HL-60 (cell line): ENCODE measurements around the gene RIGI.

Experiments used
- DNase-seq, 2 experiments: peaks; one replicate each; pipeline ENCODE4 v3.0.0-alpha.2; 2010 to 2020; ENCODE audit warnings: low read depth in 1 of 2, low spot score in 1 of 2
- H3K27ac ChIP-seq: fragments of 250-450 bp; sonication (Bioruptor Pico); replicated peaks from 2 replicates; pipeline ENCODE4 v1.5.1; 2020; ENCODE audit warnings: mild to moderate bottlenecking, moderate library complexity
- H3K27me3 ChIP-seq: fragments of 250-450 bp; sonication (Bioruptor Pico); 2 replicates; pipeline ENCODE4 v1.5.1; 2021; ENCODE audit warnings: mild to moderate bottlenecking, moderate library complexity; ENCODE audit not compliant: insufficient read depth, poor library complexity, severe bottlenecking
- H3K4me3 ChIP-seq: replicated peaks from 2 replicates; pipeline ENCODE4 v1.5.1; 2011; ENCODE audit warnings: mild to moderate bottlenecking, control low read depth, low read length; ENCODE audit not compliant: insufficient read depth
- GABPA ChIP-seq: IDR thresholded peaks from 2 replicates; pipeline ENCODE4 v1.6.1; 2012; ENCODE audit warnings: low read depth
- POLR2AphosphoS5 ChIP-seq: IDR thresholded peaks from 2 replicates; pipeline ENCODE4 v1.6.1; 2012; ENCODE audit warnings: low read depth
- SPI1 ChIP-seq: IDR thresholded peaks from 2 replicates; pipeline ENCODE4 v1.6.1; 2012; ENCODE audit warnings: low read depth, mild to moderate bottlenecking, borderline replicate concordance
- TF ChIP-seq, protein P1 (sequence below): IDR thresholded peaks from 2 replicates; pipeline ENCODE4 v1.6.1; 2012; ENCODE audit warnings: low read depth; ENCODE audit not compliant: insufficient replicate concordance
- TF ChIP-seq, protein P2 (sequence below): IDR thresholded peaks from one replicate; pipeline ENCODE4 v1.5.1; 2011; ENCODE audit warnings: low read length, control low read depth, inconsistent platforms; ENCODE audit not compliant: insufficient read depth

RIGI gene

GRCh38 chr9:32503008-32503407 lies 23.0 kb downstream of the RIGI start:
- Histone ChIP-seq H3K27me3 (no peaks in the 10 kb centered on the region), H3K4me3 (no peak overlapping the region), H3K27ac (no peak overlapping the region)
- no peak for DNase-seq
- TF ChIP-seq GABPA: no peak
- TF ChIP-seq, protein P1, sequence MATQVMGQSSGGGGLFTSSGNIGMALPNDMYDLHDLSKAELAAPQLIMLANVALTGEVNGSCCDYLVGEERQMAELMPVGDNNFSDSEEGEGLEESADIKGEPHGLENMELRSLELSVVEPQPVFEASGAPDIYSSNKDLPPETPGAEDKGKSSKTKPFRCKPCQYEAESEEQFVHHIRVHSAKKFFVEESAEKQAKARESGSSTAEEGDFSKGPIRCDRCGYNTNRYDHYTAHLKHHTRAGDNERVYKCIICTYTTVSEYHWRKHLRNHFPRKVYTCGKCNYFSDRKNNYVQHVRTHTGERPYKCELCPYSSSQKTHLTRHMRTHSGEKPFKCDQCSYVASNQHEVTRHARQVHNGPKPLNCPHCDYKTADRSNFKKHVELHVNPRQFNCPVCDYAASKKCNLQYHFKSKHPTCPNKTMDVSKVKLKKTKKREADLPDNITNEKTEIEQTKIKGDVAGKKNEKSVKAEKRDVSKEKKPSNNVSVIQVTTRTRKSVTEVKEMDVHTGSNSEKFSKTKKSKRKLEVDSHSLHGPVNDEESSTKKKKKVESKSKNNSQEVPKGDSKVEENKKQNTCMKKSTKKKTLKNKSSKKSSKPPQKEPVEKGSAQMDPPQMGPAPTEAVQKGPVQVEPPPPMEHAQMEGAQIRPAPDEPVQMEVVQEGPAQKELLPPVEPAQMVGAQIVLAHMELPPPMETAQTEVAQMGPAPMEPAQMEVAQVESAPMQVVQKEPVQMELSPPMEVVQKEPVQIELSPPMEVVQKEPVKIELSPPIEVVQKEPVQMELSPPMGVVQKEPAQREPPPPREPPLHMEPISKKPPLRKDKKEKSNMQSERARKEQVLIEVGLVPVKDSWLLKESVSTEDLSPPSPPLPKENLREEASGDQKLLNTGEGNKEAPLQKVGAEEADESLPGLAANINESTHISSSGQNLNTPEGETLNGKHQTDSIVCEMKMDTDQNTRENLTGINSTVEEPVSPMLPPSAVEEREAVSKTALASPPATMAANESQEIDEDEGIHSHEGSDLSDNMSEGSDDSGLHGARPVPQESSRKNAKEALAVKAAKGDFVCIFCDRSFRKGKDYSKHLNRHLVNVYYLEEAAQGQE: no peak
- TF ChIP-seq, protein P2, sequence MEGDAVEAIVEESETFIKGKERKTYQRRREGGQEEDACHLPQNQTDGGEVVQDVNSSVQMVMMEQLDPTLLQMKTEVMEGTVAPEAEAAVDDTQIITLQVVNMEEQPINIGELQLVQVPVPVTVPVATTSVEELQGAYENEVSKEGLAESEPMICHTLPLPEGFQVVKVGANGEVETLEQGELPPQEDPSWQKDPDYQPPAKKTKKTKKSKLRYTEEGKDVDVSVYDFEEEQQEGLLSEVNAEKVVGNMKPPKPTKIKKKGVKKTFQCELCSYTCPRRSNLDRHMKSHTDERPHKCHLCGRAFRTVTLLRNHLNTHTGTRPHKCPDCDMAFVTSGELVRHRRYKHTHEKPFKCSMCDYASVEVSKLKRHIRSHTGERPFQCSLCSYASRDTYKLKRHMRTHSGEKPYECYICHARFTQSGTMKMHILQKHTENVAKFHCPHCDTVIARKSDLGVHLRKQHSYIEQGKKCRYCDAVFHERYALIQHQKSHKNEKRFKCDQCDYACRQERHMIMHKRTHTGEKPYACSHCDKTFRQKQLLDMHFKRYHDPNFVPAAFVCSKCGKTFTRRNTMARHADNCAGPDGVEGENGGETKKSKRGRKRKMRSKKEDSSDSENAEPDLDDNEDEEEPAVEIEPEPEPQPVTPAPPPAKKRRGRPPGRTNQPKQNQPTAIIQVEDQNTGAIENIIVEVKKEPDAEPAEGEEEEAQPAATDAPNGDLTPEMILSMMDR: no peak
- no peak for TF ChIP-seq SPI1
- no peak for TF ChIP-seq POLR2AphosphoS5

GRCh38 chr9:32502464-32502863 lies 23.5 kb downstream of the RIGI start:
- no peak overlapping the region for H3K27ac ChIP-seq
- H3K27me3 ChIP-seq: no peaks in the 10 kb centered on the region
- no peak overlapping the region for H3K4me3 ChIP-seq
- no peak for DNase-seq
- TF ChIP-seq, protein P1: no peak
- TF ChIP-seq, protein P2: no peak
- no peak for TF ChIP-seq SPI1
- no peak for TF ChIP-seq GABPA
- TF ChIP-seq POLR2AphosphoS5: no peak

DNA sequence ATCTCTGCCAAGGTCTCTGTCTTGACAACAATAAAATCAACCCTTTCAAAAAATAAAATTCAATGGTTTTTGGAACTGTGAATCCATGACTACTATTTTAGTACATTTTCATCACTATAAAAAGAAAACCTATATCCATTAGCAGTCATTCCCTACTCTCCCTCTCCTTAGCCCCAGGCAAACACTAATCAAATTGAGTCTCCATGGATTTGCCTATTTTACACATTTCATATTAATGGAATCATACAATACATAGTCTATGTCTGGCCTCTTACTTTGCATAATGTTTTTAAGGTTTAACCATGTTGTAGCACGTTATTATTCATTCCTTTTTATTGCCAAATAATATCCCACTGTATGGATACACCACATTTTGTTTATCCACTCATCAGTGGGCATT lies 24.1 kb downstream of the RIGI start:
- H3K27ac ChIP-seq: no peak overlapping the region
- no peak overlapping the region for H3K4me3 ChIP-seq
- DNase-seq: no peak
- no peaks in the 10 kb centered on the region for H3K27me3 ChIP-seq
- TF ChIP-seq POLR2AphosphoS5: no peak
- no peak for TF ChIP-seq GABPA
- TF ChIP-seq, protein P1: no peak
- TF ChIP-seq SPI1: no peak
- TF ChIP-seq, protein P2: no peak
